Spinal cord (tissue), 10 donors: ENCODE data around the gene NR4A3. TPM values are rescaled to one million over a fixed set of nuclear protein-coding genes. Genes with fewer than 3 reads are reported as not detected.
"Not testable (repeated sequence)": the region's sequence is repeated elsewhere in the genome, so short reads cannot be mapped to it uniquely, and the experiment has no call there.

Experiments used
- DNase-seq, 6 donors: peaks; one replicate each; pipeline versions ENCODE4 v3.0.0 to v3.0.0-alpha.2; 2013 to 2015; ENCODE audit warnings: low spot score in 6 of 6, low read depth in 4 of 6
- H3K27ac ChIP-seq: one replicate; pipeline ENCODE4 v1.5.1; 2013; ENCODE audit warnings: low read depth, low read length, control low read depth
- H3K27me3 ChIP-seq: one replicate; pipeline ENCODE4 v1.6.1; 2013; ENCODE audit warnings: low read length; ENCODE audit not compliant: control insufficient read depth, insufficient read depth
- H3K36me3 ChIP-seq: one replicate; pipeline ENCODE4 v1.6.1; 2013; ENCODE audit warnings: low read length; ENCODE audit not compliant: control insufficient read depth, insufficient read depth
- H3K4me1 ChIP-seq: one replicate; pipeline ENCODE4 v1.6.1; 2013; ENCODE audit warnings: low read length; ENCODE audit not compliant: control insufficient read depth, insufficient read depth
- H3K4me3 ChIP-seq: one replicate; pipeline ENCODE4 v1.5.1; 2013; ENCODE audit warnings: low read depth, low read length, control low read depth
- H3K9me3 ChIP-seq: one replicate; pipeline ENCODE4 v1.6.1; 2013; ENCODE audit warnings: low read length; ENCODE audit not compliant: control insufficient read depth, insufficient read depth
- WGBS: methylation state at CpG from one replicate; pipeline ENCODE4 v1.1.5; 2013; ENCODE audit warnings: missing lambda C conversion rate; ENCODE audit not compliant: insufficient coverage; 5-methylcytosine and 5-hydroxymethylcytosine counted together
- polyA plus RNA-seq, 2 donors: library from polyadenylated mRNA; unstranded; fragments of 120-200 nt; gene quantifications; one replicate each; pipeline ENCODE4 v1.2.1, GENCODE V29; 2013; ENCODE audit not compliant: insufficient read length in 2 of 2
- total RNA-seq, 2 donors: library from RNA; depleted of rRNA in 1 of 2; stranded (reverse); fragments of 120-200 nt in 1 of 2; fragments of >200 nt in 1 of 2; gene quantifications; one replicate each; pipeline versions ENCODE4 v1.2.3 to v1.2.4, GENCODE V29; 2013 to 2014
- donor health status: healthy.

Gene NR4A3
- total and polyA plus RNA-seq, 4 donors, result 2.4 to 8.4 (median 5.9) TPM

- H3K4me1 ChIP-seq, result no peaks in the 10 kb centered on the region
- peak in 1 of 6 donors; percentile 63 for DNase-seq
- H3K27me3 ChIP-seq, result no peaks in the 10 kb centered on the region
- 80% methylated on average over 1 of the region's 2 CpGs for WGBS
- no peak overlapping the region for H3K4me3 ChIP-seq
- no peaks in the 10 kb centered on the region for H3K9me3 ChIP-seq
- no peak overlapping the region for H3K27ac ChIP-seq
- peaks cover 2% of the 10 kb centered on the region for H3K36me3 ChIP-seq
Observed at GRCh38 chr9:99850736-99851499, 29.2 kb downstream of the NR4A3 start.

- no peak for DNase-seq
- Histone ChIP-seq H3K27ac (no peak overlapping the region), H3K4me3 (no peak overlapping the region), H3K4me1 (no peaks in the 10 kb centered on the region), H3K9me3 (no peaks in the 10 kb centered on the region), H3K27me3 (no peaks in the 10 kb centered on the region), H3K36me3 (peaks cover 2% of the 10 kb centered on the region)
- WGBS, result 60% methylated on average over 1 of the region's 2 CpGs
Observed at GRCh38 chr9:99851500-99851822, 29.8 kb downstream of the NR4A3 start.

- Histone ChIP-seq H3K9me3 (no peaks in the 10 kb centered on the region), H3K36me3 (no peaks in the 10 kb centered on the region), H3K4me3 (no peak overlapping the region), H3K27ac (no peak overlapping the region), H3K4me1 (no peaks in the 10 kb centered on the region), H3K27me3 (no peaks in the 10 kb centered on the region)
- WGBS, result 100% methylated on average over 1 of the region's 4 CpGs
- no peak for DNase-seq
Observed at GRCh38 chr9:99852617-99853016, 30.9 kb downstream of the NR4A3 start.

GRCh38 chr9:99855467-99856176, 33.9 kb downstream of the NR4A3 start:
- Histone ChIP-seq H3K36me3 (no peaks in the 10 kb centered on the region), H3K4me1 (no peaks in the 10 kb centered on the region), H3K27me3 (no peaks in the 10 kb centered on the region), H3K27ac (no peak overlapping the region), H3K4me3 (no peak overlapping the region), H3K9me3 (no peaks in the 10 kb centered on the region)
- WGBS, result no CpG with 5 or more reads among the region's 8 CpGs
- no peak for DNase-seq

GRCh38 chr9:99857576-99857975, 35.9 kb downstream of the NR4A3 start:
- not testable (repeated sequence) for H3K36me3 ChIP-seq, H3K27ac ChIP-seq, DNase-seq, H3K4me3 ChIP-seq, H3K27me3 ChIP-seq, H3K4me1 ChIP-seq, H3K9me3 ChIP-seq
- no CpG with 5 or more reads among the region's 3 CpGs for WGBS

GRCh38 chr9:99858087-99858486, 36.4 kb downstream of the NR4A3 start:
- no peak overlapping the region for H3K27ac ChIP-seq
- no peaks in the 10 kb centered on the region for H3K9me3 ChIP-seq
- 100% methylated on average over 1 of the region's 3 CpGs for WGBS
- H3K27me3 ChIP-seq, result no peaks in the 10 kb centered on the region
- no peaks in the 10 kb centered on the region for H3K4me1 ChIP-seq
- no peak for DNase-seq
- no peak overlapping the region for H3K4me3 ChIP-seq
- peaks cover 2% of the 10 kb centered on the region for H3K36me3 ChIP-seq

GRCh38 chr9:99859243-99859980, 37.7 kb downstream of the NR4A3 start:
- no peaks in the 10 kb centered on the region for H3K4me1 ChIP-seq
- no peak overlapping the region for H3K4me3 ChIP-seq
- H3K36me3 ChIP-seq, result peaks cover 2% of the 10 kb centered on the region
- WGBS, result 0% methylated on average over 1 of the region's 5 CpGs
- no peaks in the 10 kb centered on the region for H3K9me3 ChIP-seq
- no peaks in the 10 kb centered on the region for H3K27me3 ChIP-seq
- DNase-seq, result peak in 5 of 6 donors; percentile 24 to 84 (median 53)
- no peak overlapping the region for H3K27ac ChIP-seq

- no peaks in the 10 kb centered on the region for H3K9me3 ChIP-seq
- peak in 2 of 6 donors; percentile 14 to 15 for DNase-seq
- H3K4me3 ChIP-seq, result no peak overlapping the region
- no peaks in the 10 kb centered on the region for H3K4me1 ChIP-seq
- no peaks in the 10 kb centered on the region for H3K27me3 ChIP-seq
- WGBS, result no CpG with 5 or more reads among the region's 1 CpG
- peaks cover 2% of the 10 kb centered on the region for H3K36me3 ChIP-seq
- no peak overlapping the region for H3K27ac ChIP-seq
Observed at GRCh38 chr9:99860266-99860665, 38.6 kb downstream of the NR4A3 start.

GRCh38 chr9:99863955-99864354, 42.3 kb downstream of the NR4A3 start:
- no peaks in the 10 kb centered on the region for H3K27me3 ChIP-seq
- H3K36me3 ChIP-seq, result peaks cover 2% of the 10 kb centered on the region
- no peak for DNase-seq
- H3K27ac ChIP-seq, result no peak overlapping the region
- no CpG with 5 or more reads among the region's 2 CpGs for WGBS
- no peak overlapping the region for H3K4me3 ChIP-seq
- no peaks in the 10 kb centered on the region for H3K9me3 ChIP-seq
- H3K4me1 ChIP-seq, result no peaks in the 10 kb centered on the region
